Measurements from ENCODE around the gene TRANK1. TPM values are rescaled to one million over a fixed set of nuclear protein-coding genes. Genes with fewer than 3 reads are reported as not detected.

Gene TRANK1
- total RNA-seq, 1 donor from 2014 or later, result 6.6 TPM

DNA sequence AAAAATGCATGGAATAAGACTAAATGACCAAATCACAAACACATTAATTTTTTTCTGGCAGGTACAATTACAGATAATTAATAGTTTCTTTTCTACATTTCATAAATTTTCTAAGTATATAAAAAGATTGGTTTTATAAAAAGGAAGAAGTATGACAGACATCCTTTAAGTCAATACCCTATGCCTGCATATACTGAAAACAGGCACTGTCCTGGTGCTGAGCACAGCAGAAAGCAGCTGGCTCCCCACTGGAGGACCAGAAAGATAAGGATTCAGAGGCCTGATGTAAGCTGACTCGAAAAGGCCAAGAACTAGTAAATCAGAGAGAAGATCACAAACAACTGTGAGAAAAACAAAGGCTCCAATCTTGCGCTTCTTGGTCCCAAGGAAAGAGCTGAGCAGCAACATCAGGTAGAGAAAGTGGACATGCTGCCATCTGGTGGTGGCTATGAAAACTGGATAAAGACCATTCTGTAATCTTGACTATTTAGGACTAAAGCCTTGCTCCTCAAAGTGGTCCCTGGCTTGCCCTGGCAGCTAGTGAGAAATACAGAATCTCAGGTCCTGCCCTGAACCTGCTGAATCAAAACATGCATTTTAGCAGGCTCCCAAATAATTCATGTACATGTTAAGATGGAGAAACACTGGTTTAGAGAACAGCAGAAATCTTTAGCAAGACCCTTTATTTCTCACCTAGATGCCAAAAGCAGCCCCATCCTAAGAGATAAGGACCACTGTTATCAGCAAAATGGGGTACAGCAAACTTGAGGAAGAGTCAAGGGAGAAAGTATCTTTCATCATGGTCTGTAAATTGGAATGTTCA is 76.0 kb downstream of the TRANK1 start:
- no peak overlapping the region for H3K4me3 ChIP-seq
- TF ChIP-seq, protein P1, sequence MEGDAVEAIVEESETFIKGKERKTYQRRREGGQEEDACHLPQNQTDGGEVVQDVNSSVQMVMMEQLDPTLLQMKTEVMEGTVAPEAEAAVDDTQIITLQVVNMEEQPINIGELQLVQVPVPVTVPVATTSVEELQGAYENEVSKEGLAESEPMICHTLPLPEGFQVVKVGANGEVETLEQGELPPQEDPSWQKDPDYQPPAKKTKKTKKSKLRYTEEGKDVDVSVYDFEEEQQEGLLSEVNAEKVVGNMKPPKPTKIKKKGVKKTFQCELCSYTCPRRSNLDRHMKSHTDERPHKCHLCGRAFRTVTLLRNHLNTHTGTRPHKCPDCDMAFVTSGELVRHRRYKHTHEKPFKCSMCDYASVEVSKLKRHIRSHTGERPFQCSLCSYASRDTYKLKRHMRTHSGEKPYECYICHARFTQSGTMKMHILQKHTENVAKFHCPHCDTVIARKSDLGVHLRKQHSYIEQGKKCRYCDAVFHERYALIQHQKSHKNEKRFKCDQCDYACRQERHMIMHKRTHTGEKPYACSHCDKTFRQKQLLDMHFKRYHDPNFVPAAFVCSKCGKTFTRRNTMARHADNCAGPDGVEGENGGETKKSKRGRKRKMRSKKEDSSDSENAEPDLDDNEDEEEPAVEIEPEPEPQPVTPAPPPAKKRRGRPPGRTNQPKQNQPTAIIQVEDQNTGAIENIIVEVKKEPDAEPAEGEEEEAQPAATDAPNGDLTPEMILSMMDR (IDR thresholded peaks at IDR 0.05; ENCODE audit: borderline replicate concordance), result peak; percentile 89
- H3K27ac ChIP-seq (replicated peaks), result no peak overlapping the region
- H3K27me3 ChIP-seq (ENCODE audit: low read depth), result no peaks in the 10 kb centered on the region
- no peak for DNase-seq
- intact Hi-C loops (cut with micrococcal nuclease), result loop anchor here (5.0 kb wide), 1 partner anchor 142 kb away; no protein-coding TSS in a partner anchor
- no peaks in the 10 kb centered on the region for H3K9me3 ChIP-seq (replicated peaks)
- H3K36me3 ChIP-seq, result peaks cover 7% of the 10 kb centered on the region
- H3K4me1 ChIP-seq, result no peaks in the 10 kb centered on the region

DNA sequence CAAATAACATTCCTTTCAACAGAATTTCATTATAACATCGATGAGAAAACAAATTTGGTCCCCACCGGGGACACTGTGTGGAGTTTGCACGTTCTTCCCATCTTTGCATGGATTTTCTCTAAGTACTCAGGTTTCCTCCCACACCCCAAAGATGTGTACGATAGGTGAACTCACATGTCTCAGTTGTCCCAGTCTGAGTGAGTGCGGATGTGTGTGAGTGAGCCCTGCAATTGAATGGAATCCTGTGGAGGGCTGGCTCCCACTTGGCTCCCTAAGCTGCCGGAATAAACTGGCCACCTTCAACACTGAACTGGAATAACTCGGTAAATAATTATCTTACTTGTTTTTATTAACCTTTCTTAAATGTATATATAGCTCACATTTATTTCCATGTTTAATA is 77.0 kb downstream of the TRANK1 start:
- intact Hi-C loops (cut with micrococcal nuclease), result loop anchor here (5.0 kb wide), 1 partner anchor 141 kb away; no protein-coding TSS in a partner anchor
- TF ChIP-seq, protein P1 (IDR thresholded peaks at IDR 0.05; ENCODE audit: borderline replicate concordance), result no peak
- no peak overlapping the region for H3K4me3 ChIP-seq
- no peaks in the 10 kb centered on the region for H3K27me3 ChIP-seq (ENCODE audit: low read depth)
- no peak overlapping the region for H3K27ac ChIP-seq (replicated peaks)
- no peak for DNase-seq
- H3K36me3 ChIP-seq, result peaks cover 7% of the 10 kb centered on the region
- no peaks in the 10 kb centered on the region for H3K9me3 ChIP-seq (replicated peaks)
- H3K4me1 ChIP-seq, result no peaks in the 10 kb centered on the region

DNA sequence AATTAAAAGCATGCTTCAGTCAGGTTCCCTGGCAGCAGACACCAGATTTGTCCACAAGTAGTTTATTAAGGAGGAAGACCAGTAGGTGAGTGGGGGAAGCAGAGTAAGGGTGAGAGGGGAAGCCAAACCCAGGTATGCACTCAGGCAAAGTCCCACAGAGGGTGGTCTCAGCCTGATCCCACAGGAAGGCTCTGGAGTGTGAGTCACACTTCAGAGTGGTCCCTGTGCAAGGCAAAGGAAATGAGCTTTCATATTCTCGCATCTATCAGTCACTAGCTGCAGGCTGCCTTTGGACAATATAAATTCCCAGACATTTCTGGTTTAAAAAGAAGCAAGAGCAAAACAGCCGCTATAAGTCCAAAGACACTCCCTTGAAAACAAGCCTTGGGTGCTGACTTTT is 78.5 kb downstream of the TRANK1 start:
- Histone ChIP-seq H3K27ac (replicated peaks) (no peak overlapping the region), H3K27me3 (ENCODE audit: low read depth) (no peaks in the 10 kb centered on the region), H3K4me3 (no peak overlapping the region), H3K36me3 (peaks cover 7% of the 10 kb centered on the region), H3K4me1 (no peaks in the 10 kb centered on the region), H3K9me3 (replicated peaks) (no peaks in the 10 kb centered on the region)
- DNase-seq, result no peak
- TF ChIP-seq, protein P1 (IDR thresholded peaks at IDR 0.05; ENCODE audit: borderline replicate concordance), result no peak
- intact Hi-C loops (cut with micrococcal nuclease), result loop anchor here (5.0 kb wide), 1 partner anchor 139 kb away; no protein-coding TSS in a partner anchor

DNA sequence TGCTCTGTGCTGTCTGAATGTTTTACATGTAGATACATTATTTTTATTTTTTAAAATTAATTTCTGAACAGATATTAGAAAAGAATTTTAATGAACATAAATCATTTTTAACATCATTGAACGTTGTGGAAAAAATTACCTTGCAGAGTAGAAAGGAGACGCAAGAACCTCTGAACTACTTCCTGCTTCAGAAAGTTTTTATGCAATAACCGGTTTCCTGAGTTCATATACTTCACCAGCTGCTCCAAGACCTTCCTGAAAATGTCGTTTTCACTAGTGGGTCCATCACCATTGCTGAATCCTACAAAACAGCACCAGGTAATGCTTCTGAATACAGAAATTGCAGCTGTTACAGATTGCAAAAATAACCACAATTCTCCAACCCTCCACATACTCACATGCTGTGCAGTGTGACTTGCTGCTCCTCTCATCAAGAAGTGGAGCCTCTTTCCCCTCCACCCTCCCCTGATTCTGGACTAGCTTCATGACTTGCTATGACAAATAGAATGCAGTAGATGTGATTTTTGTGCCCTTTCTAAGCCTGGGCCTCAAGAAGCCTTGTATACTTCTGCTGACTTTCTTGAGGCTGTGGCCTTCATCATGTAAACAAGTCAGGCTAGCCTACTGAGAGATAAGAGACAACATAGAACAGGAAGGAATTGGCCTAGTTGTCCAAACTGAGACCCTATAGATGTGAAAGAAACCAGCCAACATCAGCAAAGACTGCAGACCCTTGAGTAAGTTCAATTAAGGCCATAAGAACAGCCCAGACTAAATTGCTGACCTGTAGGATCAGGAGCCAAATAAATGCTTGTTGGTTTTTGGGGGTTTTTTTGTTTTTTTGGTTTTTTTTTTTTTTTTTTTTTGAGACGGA is 80.4 kb downstream of the TRANK1 start:
- no peak for DNase-seq
- no peaks in the 10 kb centered on the region for H3K27me3 ChIP-seq (ENCODE audit: low read depth)
- H3K4me1 ChIP-seq, result no peaks in the 10 kb centered on the region
- no peak overlapping the region for H3K4me3 ChIP-seq
- no peaks in the 10 kb centered on the region for H3K9me3 ChIP-seq (replicated peaks)
- H3K36me3 ChIP-seq, result peaks cover 27% of the 10 kb centered on the region
- TF ChIP-seq, protein P1 (IDR thresholded peaks at IDR 0.05; ENCODE audit: borderline replicate concordance), result no peak
- H3K27ac ChIP-seq (replicated peaks), result no peak overlapping the region
- intact Hi-C loops (cut with micrococcal nuclease), result loop anchor here (5.0 kb wide), 1 partner anchor 137 kb away; no protein-coding TSS in a partner anchor

DNA sequence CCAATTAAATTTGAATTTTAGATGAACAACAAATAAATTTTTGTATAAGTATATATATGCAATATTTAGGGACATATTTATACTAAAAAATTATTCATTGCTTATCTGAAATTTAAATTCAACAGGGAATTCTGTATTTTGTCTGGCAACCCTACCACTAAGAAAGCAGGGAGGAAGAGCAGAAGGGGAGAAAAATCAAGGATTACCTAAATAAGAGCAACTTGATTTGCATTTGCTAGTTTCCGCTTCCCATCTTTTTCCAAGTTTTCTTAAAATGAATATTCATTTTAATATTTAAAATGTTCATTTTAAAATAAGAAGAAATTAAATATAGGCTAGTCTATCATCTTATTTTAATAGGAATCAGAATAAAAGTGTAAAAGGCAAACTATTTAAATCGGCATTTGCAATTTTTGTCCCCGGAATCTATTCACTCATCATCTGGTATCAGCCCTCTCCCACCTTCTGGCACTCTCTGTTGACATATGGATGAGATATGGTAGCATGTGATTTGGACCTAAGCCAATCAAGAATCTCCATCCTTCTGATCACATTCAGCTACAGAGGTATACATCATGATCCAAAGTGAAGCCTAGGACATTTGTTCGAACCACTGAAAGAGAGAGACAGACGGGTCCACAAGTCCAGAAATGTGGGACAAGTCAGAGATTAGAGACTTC is 82.6 kb downstream of the TRANK1 start:
- Histone ChIP-seq H3K27me3 (ENCODE audit: low read depth) (no peaks in the 10 kb centered on the region), H3K9me3 (replicated peaks) (no peaks in the 10 kb centered on the region), H3K4me1 (no peaks in the 10 kb centered on the region), H3K36me3 (peaks cover 46% of the 10 kb centered on the region), H3K27ac (replicated peaks) (no peak overlapping the region), H3K4me3 (no peak overlapping the region)
- intact Hi-C loops (cut with micrococcal nuclease), result no loop called here
- no peak for DNase-seq
- TF ChIP-seq, protein P1 (IDR thresholded peaks at IDR 0.05; ENCODE audit: borderline replicate concordance), result no peak
